ENCODE data around the gene TMEM40.

GRCh38 chr3:12777171-12777570 lies 18.1 kb upstream of the TMEM40 start:
- TF ChIP-seq POLR2A (IDR thresholded peaks at IDR 0.05) (no peak), CTCF (IDR thresholded peaks at IDR 0.05) (no peak)

Data from thyroid gland (tissue), 4 donors.